ENCODE data around the gene BPI.

Gene BPI

DNA sequence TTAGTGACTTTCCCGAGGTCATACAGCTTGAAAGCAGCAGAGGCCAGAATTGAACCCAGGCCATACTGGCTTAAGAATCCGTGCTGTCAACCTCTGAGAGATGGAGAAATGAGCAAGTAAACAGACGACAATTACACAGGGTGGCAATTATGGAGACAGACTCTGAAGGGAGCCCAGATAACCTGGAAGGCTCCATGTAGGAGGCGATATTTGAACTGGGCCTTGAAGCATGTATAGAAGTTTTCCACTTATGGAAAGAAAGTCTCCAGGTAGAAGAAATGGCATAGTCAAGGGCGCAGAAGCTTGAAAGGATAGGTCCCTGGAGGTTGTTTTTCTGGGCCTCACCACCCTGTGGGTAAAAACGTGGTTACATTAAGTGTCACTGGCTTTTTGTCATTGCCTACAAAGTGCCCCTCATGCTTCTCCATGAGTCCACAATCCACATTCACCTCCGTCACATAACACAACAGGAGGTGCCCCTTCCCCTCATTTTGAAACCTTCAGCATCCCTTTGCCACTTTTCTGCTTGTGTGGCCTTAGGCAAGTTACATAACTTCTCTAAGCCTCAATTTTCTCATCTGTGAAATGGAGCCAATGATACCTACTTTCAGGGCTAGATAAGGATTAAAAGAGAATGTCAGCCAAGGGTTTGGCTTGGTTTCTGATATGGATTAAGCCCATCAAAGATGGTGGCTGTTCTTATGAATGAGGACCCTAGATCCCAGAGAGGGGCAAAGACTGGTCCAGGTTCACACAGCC, 5.9 kb upstream of the BPI start:
- TF ChIP-seq TEAD4 (IDR thresholded peaks at IDR 0.05) (no peak), FOXM1 (IDR thresholded peaks at IDR 0.05; ENCODE audit: borderline replicate concordance, low read depth) (no peak), EP300 (IDR thresholded peaks at IDR 0.05; ENCODE audit: borderline replicate concordance) (no peak), TCF12 (IDR thresholded peaks at IDR 0.05; ENCODE audit: low read depth) (no peak), ZBTB7A (IDR thresholded peaks at IDR 0.05; ENCODE audit: low read depth) (no peak), CREB1 (IDR thresholded peaks at IDR 0.05; ENCODE audit: low read depth) (no peak), RAD21 (IDR thresholded peaks at IDR 0.05; ENCODE audit: low read depth) (no peak), CEBPB (IDR thresholded peaks at IDR 0.05) (no peak), TAF1 (IDR thresholded peaks at IDR 0.05; ENCODE audit: low read depth) (no peak), USF1 (IDR thresholded peaks at IDR 0.05) (no peak), NFIC (IDR thresholded peaks at IDR 0.05) (no peak)
- TF ChIP-seq, protein P1, sequence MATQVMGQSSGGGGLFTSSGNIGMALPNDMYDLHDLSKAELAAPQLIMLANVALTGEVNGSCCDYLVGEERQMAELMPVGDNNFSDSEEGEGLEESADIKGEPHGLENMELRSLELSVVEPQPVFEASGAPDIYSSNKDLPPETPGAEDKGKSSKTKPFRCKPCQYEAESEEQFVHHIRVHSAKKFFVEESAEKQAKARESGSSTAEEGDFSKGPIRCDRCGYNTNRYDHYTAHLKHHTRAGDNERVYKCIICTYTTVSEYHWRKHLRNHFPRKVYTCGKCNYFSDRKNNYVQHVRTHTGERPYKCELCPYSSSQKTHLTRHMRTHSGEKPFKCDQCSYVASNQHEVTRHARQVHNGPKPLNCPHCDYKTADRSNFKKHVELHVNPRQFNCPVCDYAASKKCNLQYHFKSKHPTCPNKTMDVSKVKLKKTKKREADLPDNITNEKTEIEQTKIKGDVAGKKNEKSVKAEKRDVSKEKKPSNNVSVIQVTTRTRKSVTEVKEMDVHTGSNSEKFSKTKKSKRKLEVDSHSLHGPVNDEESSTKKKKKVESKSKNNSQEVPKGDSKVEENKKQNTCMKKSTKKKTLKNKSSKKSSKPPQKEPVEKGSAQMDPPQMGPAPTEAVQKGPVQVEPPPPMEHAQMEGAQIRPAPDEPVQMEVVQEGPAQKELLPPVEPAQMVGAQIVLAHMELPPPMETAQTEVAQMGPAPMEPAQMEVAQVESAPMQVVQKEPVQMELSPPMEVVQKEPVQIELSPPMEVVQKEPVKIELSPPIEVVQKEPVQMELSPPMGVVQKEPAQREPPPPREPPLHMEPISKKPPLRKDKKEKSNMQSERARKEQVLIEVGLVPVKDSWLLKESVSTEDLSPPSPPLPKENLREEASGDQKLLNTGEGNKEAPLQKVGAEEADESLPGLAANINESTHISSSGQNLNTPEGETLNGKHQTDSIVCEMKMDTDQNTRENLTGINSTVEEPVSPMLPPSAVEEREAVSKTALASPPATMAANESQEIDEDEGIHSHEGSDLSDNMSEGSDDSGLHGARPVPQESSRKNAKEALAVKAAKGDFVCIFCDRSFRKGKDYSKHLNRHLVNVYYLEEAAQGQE (IDR thresholded peaks at IDR 0.05; ENCODE audit: low read depth): no peak

DNA sequence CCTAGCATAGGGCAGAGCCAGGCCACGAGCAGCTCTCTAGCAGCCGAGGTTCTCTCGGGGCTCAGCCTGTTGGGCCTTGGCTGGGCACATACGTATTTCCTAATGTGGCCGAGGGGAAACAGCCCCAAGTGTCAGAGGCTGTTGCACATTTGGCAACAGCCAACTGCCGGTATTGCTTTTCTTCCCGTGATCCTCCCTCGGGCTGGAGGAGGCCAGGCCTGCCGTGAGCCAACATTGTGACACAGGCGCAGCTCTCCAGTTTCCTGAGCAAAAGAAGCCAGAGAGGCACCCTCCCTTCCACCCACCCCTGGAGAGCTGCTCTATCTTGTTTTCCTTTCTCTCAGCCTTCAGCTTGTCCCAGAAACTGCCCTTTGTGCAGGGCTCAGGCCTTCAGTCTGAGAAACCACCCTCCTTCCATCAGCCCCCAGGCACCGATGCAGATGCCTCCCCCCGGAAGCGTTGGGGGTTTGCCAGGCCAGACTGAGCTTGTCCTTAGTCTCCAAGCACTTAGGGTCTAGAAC, 5.1 kb upstream of the BPI start:
- TF ChIP-seq EGR1 (IDR thresholded peaks at IDR 0.05) (no peak), TCF12 (IDR thresholded peaks at IDR 0.05; ENCODE audit: low read depth) (no peak), FOXM1 (IDR thresholded peaks at IDR 0.05; ENCODE audit: borderline replicate concordance, low read depth) (no peak), YY1 (IDR thresholded peaks at IDR 0.05; ENCODE audit: low read depth) (no peak)
- TF ChIP-seq, protein P1 (IDR thresholded peaks at IDR 0.05; ENCODE audit: low read depth): no peak

GRCh38 chr20:38299963-38300362, 4.0 kb upstream of the BPI start:
- peak; percentile 45; the same call in 1 of the 2 replicates for TF ChIP-seq MAX (IDR thresholded peaks at IDR 0.05)
- TF ChIP-seq TEAD4 (IDR thresholded peaks at IDR 0.05): no peak

GRCh38 chr20:38300438-38300837, 3.5 kb upstream of the BPI start:
- TF ChIP-seq FOXM1 (IDR thresholded peaks at IDR 0.05; ENCODE audit: borderline replicate concordance, low read depth): no peak

DNA sequence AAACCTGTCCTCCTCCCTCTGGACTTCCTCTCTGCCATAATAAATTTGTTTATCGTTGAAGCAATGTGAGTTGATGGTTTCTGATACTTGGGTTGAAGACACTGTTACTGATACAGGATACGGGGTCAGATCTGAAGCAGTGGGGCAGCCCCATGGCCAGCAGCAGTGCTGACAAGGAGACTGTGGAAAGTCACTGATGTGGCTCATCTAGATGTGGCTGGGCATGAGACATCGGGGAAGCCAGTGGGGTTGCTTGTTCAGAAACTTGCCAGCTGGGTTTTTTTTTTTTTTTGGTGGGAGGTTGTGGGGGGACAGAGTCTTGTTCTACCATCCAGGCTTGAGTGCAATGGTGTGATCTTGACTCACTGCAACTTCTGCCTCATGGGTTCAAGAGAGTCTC, 2.6 kb upstream of the BPI start:
- TF ChIP-seq EP300 (IDR thresholded peaks at IDR 0.05; ENCODE audit: borderline replicate concordance) (no peak), ZBTB7A (IDR thresholded peaks at IDR 0.05; ENCODE audit: low read depth) (no peak), TAF1 (IDR thresholded peaks at IDR 0.05; ENCODE audit: low read depth) (no peak), CREB1 (IDR thresholded peaks at IDR 0.05; ENCODE audit: low read depth) (no peak), RAD21 (IDR thresholded peaks at IDR 0.05; ENCODE audit: low read depth) (no peak), TEAD4 (IDR thresholded peaks at IDR 0.05) (no peak), YY1 (IDR thresholded peaks at IDR 0.05; ENCODE audit: low read depth) (no peak), USF1 (IDR thresholded peaks at IDR 0.05) (no peak), CEBPB (IDR thresholded peaks at IDR 0.05) (no peak), EGR1 (IDR thresholded peaks at IDR 0.05) (no peak), MAX (IDR thresholded peaks at IDR 0.05) (no peak), NFIC (IDR thresholded peaks at IDR 0.05) (no peak), FOXM1 (IDR thresholded peaks at IDR 0.05; ENCODE audit: borderline replicate concordance, low read depth) (no peak), TCF12 (IDR thresholded peaks at IDR 0.05; ENCODE audit: low read depth) (no peak)
- TF ChIP-seq, protein P1 (IDR thresholded peaks at IDR 0.05; ENCODE audit: low read depth): no peak

Measured in Ishikawa (cell line).